T-cell (primary cell): Measurements from ENCODE around the gene VTCN1. TPM values are rescaled to one million over a fixed set of nuclear protein-coding genes. Genes with fewer than 3 reads are reported as not detected.
"Not testable (repeated sequence)": the region's sequence is repeated elsewhere in the genome, so short reads cannot be mapped to it uniquely, and the experiment has no call there.

Source experiments
- ATAC-seq, 4 experiments: fragments of 200-7000 bp in 3 of 4; fragments of 150-1000 bp in 1 of 4; cut with Tn5 transposase; replicated peaks in 1 of 4; 1 replicate in 3 of 4; 2 replicates in 1 of 4; pipeline ENCODE4 v1.10.0; 2021; ENCODE audit warnings: moderate library complexity in 3 of 4, mild to moderate bottlenecking in 2 of 4, moderate number of reproducible peaks in 1 of 4
- CTCF ChIA-PET, 2 donors: fragments of 300-600 bp; sonication (Branson Sonifier 250); formaldehyde crosslinking; loops; one replicate each; lab custom pipeline; 2022; ENCODE audit warnings: antibody characterized with exemption in 2 of 2; lab: Charles Lee
- POLR2A ChIA-PET, 2 donors: fragments of 300-600 bp; sonication (Branson Sonifier 250); formaldehyde crosslinking; loops; one replicate each; lab custom pipeline; 2022; ENCODE audit warnings: antibody characterized with exemption in 2 of 2; lab: Charles Lee
- DNase-seq, 35 experiments: peaks; one replicate each; pipeline versions ENCODE4 v3.0.0 to v3.0.0-alpha.2; 2013 to 2023
- H3K27ac ChIP-seq: one replicate; pipeline ENCODE4 v1.5.1; 2013; ENCODE audit warnings: low read length
- H3K27me3 ChIP-seq, 2 experiments: replicated peaks in 1 of 2; 1 replicate in 1 of 2; 2 replicates in 1 of 2; pipeline versions ENCODE4 v1.6.1 to v1.7.0; 2013; ENCODE audit warnings: low read length in 1 of 2, mixed read lengths in 1 of 2; ENCODE audit not compliant: control insufficient read depth in 2 of 2, insufficient read depth in 2 of 2; ENCODE audit errors: extremely low read depth in 1 of 2
- H3K36me3 ChIP-seq, 2 donors: 1 replicate in 1 of 2; 2 replicates in 1 of 2; pipeline versions ENCODE4 v1.6.1 to v1.7.0; 2013; ENCODE audit warnings: low read length in 1 of 2; ENCODE audit not compliant: control insufficient read depth in 2 of 2, insufficient read depth in 1 of 2; ENCODE audit errors: extremely low read depth in 1 of 2
- H3K4me1 ChIP-seq, 2 experiments: 1 replicate in 1 of 2; 2 replicates in 1 of 2; pipeline versions ENCODE4 v1.6.1 to v1.7.0; 2013; ENCODE audit warnings: low read length in 2 of 2, mixed read lengths in 1 of 2; ENCODE audit not compliant: insufficient read depth in 2 of 2, control insufficient read depth in 1 of 2; ENCODE audit errors: extremely low read depth in 1 of 2
- H3K4me3 ChIP-seq, 2 donors: 1 replicate in 1 of 2; 2 replicates in 1 of 2; pipeline versions ENCODE4 v1.5.1 to v1.7.0; 2013; ENCODE audit warnings: mild to moderate bottlenecking in 2 of 2, low read length in 1 of 2, moderate library complexity in 1 of 2; ENCODE audit not compliant: control insufficient read depth in 1 of 2; ENCODE audit errors: extremely low read depth in 1 of 2
- H3K9me3 ChIP-seq: 2 replicates; pipeline ENCODE4 v1.7.0; 2013
- H3K27ac Mint-ChIP-seq, 2 donors: one replicate each; pipeline ENCODE4 v1.8.0; 2020 to 2021; ENCODE audit warnings: mild to moderate bottlenecking in 2 of 2, mixed read lengths in 2 of 2
- H3K27me3 Mint-ChIP-seq, 2 donors: one replicate each; pipeline ENCODE4 v1.8.0; 2021 to 2022; ENCODE audit warnings: mixed read lengths in 2 of 2
- H3K36me3 Mint-ChIP-seq: one replicate; pipeline ENCODE4 v1.8.0; 2021; ENCODE audit warnings: mixed read lengths
- H3K4me1 Mint-ChIP-seq, 3 donors: one replicate each; pipeline ENCODE4 v1.8.0; 2020 to 2022; ENCODE audit warnings: mixed read lengths in 3 of 3, mild to moderate bottlenecking in 1 of 3
- H3K4me3 Mint-ChIP-seq, 3 donors: one replicate each; pipeline ENCODE4 v1.8.0; 2020 to 2022; ENCODE audit warnings: mild to moderate bottlenecking in 3 of 3, mixed read lengths in 3 of 3, moderate library complexity in 3 of 3
- H3K9me3 Mint-ChIP-seq, 3 donors: one replicate each; pipeline ENCODE4 v1.8.0; 2020 to 2022; ENCODE audit warnings: mixed read lengths in 3 of 3
- WGBS: methylation state at CpG from one replicate; pipeline ENCODE4 v1.1.5; 2013; ENCODE audit warnings: missing lambda C conversion rate; ENCODE audit not compliant: insufficient coverage; 5-methylcytosine and 5-hydroxymethylcytosine counted together
- total RNA-seq, 35 experiments: library from RNA in 6 of 35; stranded (reverse) in 6 of 35; fragments of 120-200 nt in 1 of 35; gene quantifications; one replicate each; pipeline versions ENCODE4 v1.2.1 to v1.2.4 and lab custom pipeline; 2013 to 2026

Gene VTCN1
- total RNA-seq, 5 donors from 2014 or later (not counting 1 experiment from before 2014, with no cell fraction given): not detected

- H3K9me3 ChIP-seq: no peaks in the 10 kb centered on the region
- ATAC-seq (no peak), DNase-seq (no peak)
- Mint-ChIP-seq H3K9me3 (no peaks in the 10 kb centered on the region), H3K27ac (no peak overlapping the region), H3K4me1 (peaks cover 0 to 10% (median 6%) of the 10 kb centered on the region in 3 donors), H3K36me3 (peaks cover 31% of the 10 kb centered on the region), H3K27me3 (no peaks in the 10 kb centered on the region), H3K4me3 (no peak overlapping the region)
- ChIA-PET POLR2A (no interaction called here), CTCF (no interaction called here)
- no peaks in the 10 kb centered on the region for H3K27me3 ChIP-seq
- WGBS: no CpG with 5 or more reads among the region's 2 CpGs
- H3K36me3 ChIP-seq: peaks cover 0 to 7% of the 10 kb centered on the region in 2 donors
- H3K4me1 ChIP-seq: no peaks in the 10 kb centered on the region
- H3K4me3 ChIP-seq: no peak overlapping the region
- no peak overlapping the region for H3K27ac ChIP-seq
Observed at GRCh38 chr1:117107364-117107763, 103.4 kb downstream of the VTCN1 start.

GRCh38 chr1:117106478-117106877 lies 104.2 kb downstream of the VTCN1 start:
- Mint-ChIP-seq H3K9me3 (no peaks in the 10 kb centered on the region), H3K36me3 (peaks cover 35% of the 10 kb centered on the region), H3K27ac (no peak overlapping the region), H3K4me3 (no peak overlapping the region), H3K27me3 (no peaks in the 10 kb centered on the region), H3K4me1 (peaks cover 0 to 12% (median 6%) of the 10 kb centered on the region in 3 donors)
- Histone ChIP-seq H3K9me3 (no peaks in the 10 kb centered on the region), H3K36me3 (peaks cover 0 to 7% of the 10 kb centered on the region in 2 donors), H3K4me3 (no peak overlapping the region), H3K4me1 (no peaks in the 10 kb centered on the region), H3K27me3 (no peaks in the 10 kb centered on the region), H3K27ac (no peak overlapping the region)
- no peak for ATAC-seq
- DNase-seq: no peak
- ChIA-PET POLR2A (no interaction called here), CTCF (no interaction called here)
- 60% methylated on average over 1 of the region's 2 CpGs for WGBS

GRCh38 chr1:117105722-117106121 lies 105.0 kb downstream of the VTCN1 start:
- H3K27me3 ChIP-seq: no peaks in the 10 kb centered on the region
- Mint-ChIP-seq H3K27ac (no peak overlapping the region), H3K4me3 (no peak overlapping the region), H3K36me3 (peaks cover 41% of the 10 kb centered on the region), H3K4me1 (peaks cover 0 to 10% (median 2%) of the 10 kb centered on the region in 3 donors), H3K9me3 (no peaks in the 10 kb centered on the region), H3K27me3 (no peaks in the 10 kb centered on the region)
- H3K9me3 ChIP-seq: no peaks in the 10 kb centered on the region
- ChIA-PET CTCF (no interaction called here), POLR2A (interaction anchor here in 1 of 2 donors (0.5 kb wide), 1 partner anchor 7 kb away, joined by 3 read pairs; no protein-coding TSS in a partner anchor)
- peaks cover 0 to 10% of the 10 kb centered on the region in 2 donors for H3K36me3 ChIP-seq
- no peak overlapping the region for H3K4me3 ChIP-seq
- no peak for ATAC-seq
- no peaks in the 10 kb centered on the region for H3K4me1 ChIP-seq
- DNase-seq: no peak
- H3K27ac ChIP-seq: no peak overlapping the region

GRCh38 chr1:117104986-117105385 lies 105.7 kb downstream of the VTCN1 start:
- Mint-ChIP-seq H3K4me3 (no peak overlapping the region), H3K27ac (no peak overlapping the region), H3K27me3 (no peaks in the 10 kb centered on the region), H3K4me1 (peaks cover 0 to 6% (median 0%) of the 10 kb centered on the region in 3 donors), H3K36me3 (peaks cover 48% of the 10 kb centered on the region), H3K9me3 (no peaks in the 10 kb centered on the region)
- Histone ChIP-seq H3K36me3 (peaks cover 0 to 10% of the 10 kb centered on the region in 2 donors), H3K4me3 (no peak overlapping the region), H3K27ac (no peak overlapping the region), H3K27me3 (no peaks in the 10 kb centered on the region), H3K4me1 (no peaks in the 10 kb centered on the region), H3K9me3 (no peaks in the 10 kb centered on the region)
- DNase-seq (no peak), ATAC-seq (no peak)
- ChIA-PET POLR2A (no interaction called here), CTCF (no interaction called here)
- 100% methylated on average over 2 of the region's 3 CpGs for WGBS

- CTCF ChIA-PET, H3K4me3 Mint-ChIP-seq: not testable (repeated sequence)
- POLR2A ChIA-PET: interaction anchor here in 1 of 2 donors (0.5 kb wide), 1 partner anchor 8 kb away, joined by 3 read pairs; no protein-coding TSS in a partner anchor
Observed at GRCh38 chr1:117101858-117102257, 108.9 kb downstream of the VTCN1 start.

GRCh38 chr1:117101334-117101733 lies 109.4 kb downstream of the VTCN1 start:
- DNase-seq (no peak), ATAC-seq (no peak)
- POLR2A ChIA-PET: no interaction called here
- CTCF ChIA-PET: interaction anchor here in 1 of 2 donors (0.6 kb wide), 1 partner anchor 735 kb away, joined by 3 read pairs; no protein-coding TSS in a partner anchor
- Histone ChIP-seq H3K27me3 (no peaks in the 10 kb centered on the region), H3K36me3 (peaks cover 0 to 36% of the 10 kb centered on the region in 2 donors), H3K4me3 (no peak overlapping the region), H3K27ac (no peak overlapping the region), H3K9me3 (no peaks in the 10 kb centered on the region), H3K4me1 (no peaks in the 10 kb centered on the region)
- no peaks in the 10 kb centered on the region for H3K27me3 Mint-ChIP-seq
- no peak overlapping the region for H3K4me3 Mint-ChIP-seq
- H3K4me1 Mint-ChIP-seq: peaks cover 0 to 3% (median 0%) of the 10 kb centered on the region in 3 donors
- no peak overlapping the region for H3K27ac Mint-ChIP-seq
- no peaks in the 10 kb centered on the region for H3K9me3 Mint-ChIP-seq
- WGBS: no CpG with 5 or more reads among the region's 1 CpG
- peaks cover 72% of the 10 kb centered on the region for H3K36me3 Mint-ChIP-seq

More at GRCh38 chr1:117101858-117102257, 108.9 kb downstream of the VTCN1 start:
- not testable (repeated sequence) for H3K27me3 ChIP-seq, H3K9me3 Mint-ChIP-seq, H3K4me1 Mint-ChIP-seq, H3K4me3 ChIP-seq, H3K4me1 ChIP-seq, H3K27me3 Mint-ChIP-seq, H3K27ac ChIP-seq, H3K9me3 ChIP-seq, DNase-seq, H3K27ac Mint-ChIP-seq, ATAC-seq
- peaks cover 0 to 31% of the 10 kb centered on the region in 2 donors for H3K36me3 ChIP-seq
- peaks cover 71% of the 10 kb centered on the region for H3K36me3 Mint-ChIP-seq
- WGBS: 100% methylated on average over 2 of the region's 3 CpGs
